ENCODE results near the gene FHOD1. TPM values are rescaled to one million over a fixed set of nuclear protein-coding genes. Genes with fewer than 3 reads are reported as not detected.
A peak's percentile ranks its signal among the peaks of the same experiment; 100 is the strongest.

The FHOD1 gene
- total RNA-seq, 1 experiment from 2014 or later, result 37.2 TPM

DNA sequence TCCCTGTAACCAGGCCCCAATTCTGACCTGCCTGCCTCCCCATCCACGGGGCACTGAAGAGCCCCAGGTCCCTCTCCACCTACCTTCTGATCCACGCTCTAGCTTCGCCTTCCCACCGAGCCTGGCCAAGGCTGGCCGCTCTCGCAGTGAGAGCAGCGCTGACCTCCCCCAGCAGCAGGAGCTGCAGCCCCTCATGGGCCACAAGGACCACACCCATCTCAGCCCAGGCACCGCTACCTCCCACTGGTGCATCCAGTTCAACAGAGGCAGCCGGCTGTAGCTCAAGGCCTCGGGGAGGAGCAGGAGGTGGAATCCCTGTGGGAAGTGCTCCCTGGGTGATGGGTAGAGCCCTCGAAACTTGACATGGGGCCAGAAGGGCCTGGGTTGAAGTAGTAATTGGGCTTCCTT is 23.7 kb upstream of the FHOD1 start:
- H3K4me3 Mint-ChIP-seq (ENCODE audit: low read depth, unreplicated experiment), result no peak overlapping the region
- H3K27ac Mint-ChIP-seq (ENCODE audit: unreplicated experiment), result no peak overlapping the region
- H3K27me3 Mint-ChIP-seq (ENCODE audit: unreplicated experiment), result no peaks in the 10 kb centered on the region
- TF ChIP-seq, protein P1, sequence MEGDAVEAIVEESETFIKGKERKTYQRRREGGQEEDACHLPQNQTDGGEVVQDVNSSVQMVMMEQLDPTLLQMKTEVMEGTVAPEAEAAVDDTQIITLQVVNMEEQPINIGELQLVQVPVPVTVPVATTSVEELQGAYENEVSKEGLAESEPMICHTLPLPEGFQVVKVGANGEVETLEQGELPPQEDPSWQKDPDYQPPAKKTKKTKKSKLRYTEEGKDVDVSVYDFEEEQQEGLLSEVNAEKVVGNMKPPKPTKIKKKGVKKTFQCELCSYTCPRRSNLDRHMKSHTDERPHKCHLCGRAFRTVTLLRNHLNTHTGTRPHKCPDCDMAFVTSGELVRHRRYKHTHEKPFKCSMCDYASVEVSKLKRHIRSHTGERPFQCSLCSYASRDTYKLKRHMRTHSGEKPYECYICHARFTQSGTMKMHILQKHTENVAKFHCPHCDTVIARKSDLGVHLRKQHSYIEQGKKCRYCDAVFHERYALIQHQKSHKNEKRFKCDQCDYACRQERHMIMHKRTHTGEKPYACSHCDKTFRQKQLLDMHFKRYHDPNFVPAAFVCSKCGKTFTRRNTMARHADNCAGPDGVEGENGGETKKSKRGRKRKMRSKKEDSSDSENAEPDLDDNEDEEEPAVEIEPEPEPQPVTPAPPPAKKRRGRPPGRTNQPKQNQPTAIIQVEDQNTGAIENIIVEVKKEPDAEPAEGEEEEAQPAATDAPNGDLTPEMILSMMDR (IDR thresholded peaks at IDR 0.05; ENCODE audit: unreplicated experiment), result no peak
- H3K4me1 Mint-ChIP-seq (ENCODE audit: low read depth, unreplicated experiment), result peaks cover 11% of the 10 kb centered on the region
- CTCF ChIA-PET, result interaction anchor here (0.5 to 2.8 kb wide), 2 partner anchors 10 to 568 kb away, joined by 3 to 7 read pairs; no protein-coding TSS in a partner anchor
- intact Hi-C loops (cut with micrococcal nuclease; ENCODE audit: unreplicated experiment), result no loop called here
- H3K9me3 Mint-ChIP-seq (ENCODE audit: low read depth, unreplicated experiment), result no peaks in the 10 kb centered on the region
- DNase-seq, result no peak
- peaks cover 9% of the 10 kb centered on the region for H3K36me3 Mint-ChIP-seq (ENCODE audit: insufficient read depth, unreplicated experiment)
- no TSS peak for BruUV-seq (replicated peaks)

- Mint-ChIP-seq H3K4me1 (ENCODE audit: low read depth, unreplicated experiment) (peaks cover 11% of the 10 kb centered on the region), H3K9me3 (ENCODE audit: low read depth, unreplicated experiment) (no peaks in the 10 kb centered on the region), H3K27me3 (ENCODE audit: unreplicated experiment) (no peaks in the 10 kb centered on the region), H3K27ac (ENCODE audit: unreplicated experiment) (no peak overlapping the region), H3K4me3 (ENCODE audit: low read depth, unreplicated experiment) (no peak overlapping the region), H3K36me3 (ENCODE audit: insufficient read depth, unreplicated experiment) (peaks cover 4% of the 10 kb centered on the region)
- TF ChIP-seq, protein P1 (IDR thresholded peaks at IDR 0.05; ENCODE audit: unreplicated experiment), result no peak
- intact Hi-C loops (cut with micrococcal nuclease; ENCODE audit: unreplicated experiment), result no loop called here
- no TSS peak for BruUV-seq (replicated peaks)
- CTCF ChIA-PET, result interaction anchor here (0.6 to 2.8 kb wide), 4 partner anchors 9 to 196 kb away, joined by 3 to 8 read pairs (median 6); partner anchors contain the start of gene SLC9A5
- DNase-seq, result peak; percentile 39
Measured at GRCh38 chr16:67269766-67270165, 22.5 kb upstream of the FHOD1 start.

DNA sequence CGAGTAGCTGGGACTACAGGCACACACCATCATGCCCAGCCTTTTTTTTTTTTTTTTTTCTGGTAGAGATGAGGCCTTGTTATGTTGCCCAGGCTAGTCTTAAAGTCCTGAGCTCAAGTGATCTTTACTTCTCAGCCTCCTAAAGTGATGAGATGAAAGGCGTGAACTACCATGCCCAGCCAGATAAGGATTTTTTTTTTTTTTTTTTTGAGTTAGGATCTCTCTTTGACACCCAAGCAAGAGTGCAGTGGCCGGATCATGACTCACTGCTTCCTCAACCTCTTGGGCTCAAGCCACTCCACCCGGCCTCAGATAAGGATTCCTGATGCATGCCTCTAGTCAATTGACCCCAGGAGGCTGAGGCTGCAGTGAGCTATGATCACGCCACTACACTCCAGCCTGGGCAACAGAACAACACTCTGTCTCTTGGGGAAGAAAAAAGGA is 20.9 kb upstream of the FHOD1 start:
- peak; percentile 73 for DNase-seq
- CTCF ChIA-PET, result interaction anchor here (0.5 to 1.9 kb wide), 13 partner anchors 10 to 395 kb away, joined by 3 to 13 read pairs (median 3); partner anchors contain the start of gene HSD11B2
- no TSS peak for BruUV-seq (replicated peaks)

GRCh38 chr16:67265834-67266233 is 18.6 kb upstream of the FHOD1 start:
- no peak for DNase-seq
- peaks cover 12% of the 10 kb centered on the region for H3K4me1 Mint-ChIP-seq (ENCODE audit: low read depth, unreplicated experiment)
- no peak overlapping the region for H3K27ac Mint-ChIP-seq (ENCODE audit: unreplicated experiment)
- TF ChIP-seq, protein P1 (IDR thresholded peaks at IDR 0.05; ENCODE audit: unreplicated experiment), result no peak
- peaks cover 4% of the 10 kb centered on the region for H3K36me3 Mint-ChIP-seq (ENCODE audit: insufficient read depth, unreplicated experiment)
- H3K4me3 Mint-ChIP-seq (ENCODE audit: low read depth, unreplicated experiment), result no peak overlapping the region
- no TSS peak for BruUV-seq (replicated peaks)
- intact Hi-C loops (cut with micrococcal nuclease; ENCODE audit: unreplicated experiment), result no loop called here
- peaks cover 19% of the 10 kb centered on the region for H3K27me3 Mint-ChIP-seq (ENCODE audit: unreplicated experiment)
- H3K9me3 Mint-ChIP-seq (ENCODE audit: low read depth, unreplicated experiment), result no peaks in the 10 kb centered on the region
- CTCF ChIA-PET, result no interaction called here

More for the DNA sequence above, 20.9 kb upstream of the FHOD1 start:
- Mint-ChIP-seq H3K27ac (ENCODE audit: unreplicated experiment) (peak overlapping the region; percentile 35), H3K36me3 (ENCODE audit: insufficient read depth, unreplicated experiment) (peaks cover 4% of the 10 kb centered on the region), H3K27me3 (ENCODE audit: unreplicated experiment) (peaks cover 8% of the 10 kb centered on the region), H3K4me3 (ENCODE audit: low read depth, unreplicated experiment) (no peak overlapping the region), H3K4me1 (ENCODE audit: low read depth, unreplicated experiment) (peaks cover 11% of the 10 kb centered on the region), H3K9me3 (ENCODE audit: low read depth, unreplicated experiment) (no peaks in the 10 kb centered on the region)
- intact Hi-C loops (cut with micrococcal nuclease; ENCODE audit: unreplicated experiment), result no loop called here
- TF ChIP-seq, protein P1 (IDR thresholded peaks at IDR 0.05; ENCODE audit: unreplicated experiment), result no peak
